ENCODE measurements around the gene DYNLRB1. TPM values are rescaled to one million over a fixed set of nuclear protein-coding genes. Genes with fewer than 3 reads are reported as not detected.

DYNLRB1 gene
- total and polyA plus RNA-seq, 2 donors from 2014 or later: 185 to 676 TPM

DNA sequence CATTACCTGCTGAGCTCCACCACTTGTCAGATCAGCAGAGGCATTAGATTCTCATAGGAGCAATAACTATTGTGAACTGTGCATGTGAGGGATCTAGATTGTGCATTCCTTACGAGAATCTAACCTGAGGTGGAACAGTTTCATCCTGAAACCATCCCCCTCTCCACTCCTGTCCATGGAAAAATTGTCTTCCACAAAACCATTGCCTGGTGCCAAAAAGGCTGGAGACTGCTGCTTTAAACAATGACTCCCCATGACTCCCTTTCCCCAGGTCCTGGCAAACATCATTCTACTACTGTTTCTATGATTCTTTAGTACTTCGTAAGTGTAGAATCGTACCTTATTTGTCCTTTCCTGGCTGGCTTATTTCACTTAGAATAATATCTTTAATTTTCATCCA is 9.7 kb upstream of the DYNLRB1 start:
- no peak for FAIRE-seq
- intact Hi-C loops (cut with DNase I): no loop called here
- Histone ChIP-seq H3K36me3 (ENCODE audit: control insufficient read depth in 2 of 3, insufficient read depth in 3 of 3, low read length in 3 of 3) (peaks cover 4 to 28% (median 10%) of the 10 kb centered on the region in 3 donors), H3K9ac (ENCODE audit: low read length in 3 of 3) (no peak overlapping the region), H3K9me3 (ENCODE audit: control insufficient read depth in 2 of 3, insufficient read depth in 1 of 3, low read length in 3 of 3) (no peaks in the 10 kb centered on the region), H3K4me3 (ENCODE audit: low read length in 3 of 3) (no peak overlapping the region), H3K27me3 (ENCODE audit: control insufficient read depth, insufficient read depth, low read length) (no peaks in the 10 kb centered on the region), H3K4me1 (ENCODE audit: control insufficient read depth in 2 of 3, insufficient read depth in 2 of 3, low read depth in 1 of 3, low read length in 3 of 3) (peaks cover 0 to 10% (median 3%) of the 10 kb centered on the region in 3 donors), H3K27ac (ENCODE audit: low read depth in 2 of 2, low read length in 2 of 2) (no peak overlapping the region)
- DNase-seq: no peak
- TF ChIP-seq, protein P1, sequence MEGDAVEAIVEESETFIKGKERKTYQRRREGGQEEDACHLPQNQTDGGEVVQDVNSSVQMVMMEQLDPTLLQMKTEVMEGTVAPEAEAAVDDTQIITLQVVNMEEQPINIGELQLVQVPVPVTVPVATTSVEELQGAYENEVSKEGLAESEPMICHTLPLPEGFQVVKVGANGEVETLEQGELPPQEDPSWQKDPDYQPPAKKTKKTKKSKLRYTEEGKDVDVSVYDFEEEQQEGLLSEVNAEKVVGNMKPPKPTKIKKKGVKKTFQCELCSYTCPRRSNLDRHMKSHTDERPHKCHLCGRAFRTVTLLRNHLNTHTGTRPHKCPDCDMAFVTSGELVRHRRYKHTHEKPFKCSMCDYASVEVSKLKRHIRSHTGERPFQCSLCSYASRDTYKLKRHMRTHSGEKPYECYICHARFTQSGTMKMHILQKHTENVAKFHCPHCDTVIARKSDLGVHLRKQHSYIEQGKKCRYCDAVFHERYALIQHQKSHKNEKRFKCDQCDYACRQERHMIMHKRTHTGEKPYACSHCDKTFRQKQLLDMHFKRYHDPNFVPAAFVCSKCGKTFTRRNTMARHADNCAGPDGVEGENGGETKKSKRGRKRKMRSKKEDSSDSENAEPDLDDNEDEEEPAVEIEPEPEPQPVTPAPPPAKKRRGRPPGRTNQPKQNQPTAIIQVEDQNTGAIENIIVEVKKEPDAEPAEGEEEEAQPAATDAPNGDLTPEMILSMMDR (IDR thresholded peaks at IDR 0.05; ENCODE audit: borderline replicate concordance, extremely low read depth, insufficient read depth): no peak

DNA sequence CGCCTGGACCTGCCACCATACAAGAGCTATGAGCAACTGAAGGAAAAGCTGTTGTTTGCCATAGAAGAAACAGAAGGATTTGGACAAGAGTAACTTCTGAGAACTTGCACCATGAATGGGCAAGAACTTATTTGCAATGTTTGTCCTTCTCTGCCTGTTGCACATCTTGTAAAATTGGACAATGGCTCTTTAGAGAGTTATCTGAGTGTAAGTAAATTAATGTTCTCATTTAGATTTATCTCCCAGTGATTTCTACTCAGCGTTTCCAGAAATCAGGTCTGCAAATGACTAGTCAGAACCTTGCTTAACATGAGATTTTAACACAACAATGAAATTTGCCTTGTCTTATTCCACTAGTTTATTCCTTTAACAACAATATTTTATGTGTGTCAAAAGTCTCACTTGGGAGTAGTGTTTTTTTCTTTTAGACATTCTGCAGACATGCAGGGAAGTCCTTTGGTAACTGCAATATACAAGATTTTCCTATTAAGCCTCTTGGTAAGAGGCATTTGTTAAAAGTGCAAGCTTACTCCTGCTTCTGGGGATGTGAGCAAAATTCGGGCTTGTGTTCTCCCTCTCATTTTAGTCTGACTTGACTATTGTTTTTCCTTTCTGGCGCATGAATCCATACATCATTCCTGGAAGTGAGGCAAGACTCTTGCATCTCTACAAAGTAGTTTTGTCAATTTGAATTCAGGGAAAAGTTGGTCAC is 8.4 kb upstream of the DYNLRB1 start:
- Histone ChIP-seq H3K9ac (ENCODE audit: low read length in 3 of 3) (no peak overlapping the region), H3K4me1 (ENCODE audit: control insufficient read depth in 2 of 3, insufficient read depth in 2 of 3, low read depth in 1 of 3, low read length in 3 of 3) (peaks cover 0 to 20% (median 9%) of the 10 kb centered on the region in 3 donors), H3K36me3 (ENCODE audit: control insufficient read depth in 2 of 3, insufficient read depth in 3 of 3, low read length in 3 of 3) (peaks cover 4 to 28% (median 10%) of the 10 kb centered on the region in 3 donors), H3K9me3 (ENCODE audit: control insufficient read depth in 2 of 3, insufficient read depth in 1 of 3, low read length in 3 of 3) (no peaks in the 10 kb centered on the region), H3K27ac (ENCODE audit: low read depth in 2 of 2, low read length in 2 of 2) (no peak overlapping the region), H3K27me3 (ENCODE audit: control insufficient read depth, insufficient read depth, low read length) (no peaks in the 10 kb centered on the region), H3K4me3 (ENCODE audit: low read length in 3 of 3) (no peak overlapping the region)
- no peak for FAIRE-seq
- intact Hi-C loops (cut with DNase I): no loop called here
- TF ChIP-seq, protein P1 (IDR thresholded peaks at IDR 0.05; ENCODE audit: borderline replicate concordance, extremely low read depth, insufficient read depth): no peak
- DNase-seq: no peak

DNA sequence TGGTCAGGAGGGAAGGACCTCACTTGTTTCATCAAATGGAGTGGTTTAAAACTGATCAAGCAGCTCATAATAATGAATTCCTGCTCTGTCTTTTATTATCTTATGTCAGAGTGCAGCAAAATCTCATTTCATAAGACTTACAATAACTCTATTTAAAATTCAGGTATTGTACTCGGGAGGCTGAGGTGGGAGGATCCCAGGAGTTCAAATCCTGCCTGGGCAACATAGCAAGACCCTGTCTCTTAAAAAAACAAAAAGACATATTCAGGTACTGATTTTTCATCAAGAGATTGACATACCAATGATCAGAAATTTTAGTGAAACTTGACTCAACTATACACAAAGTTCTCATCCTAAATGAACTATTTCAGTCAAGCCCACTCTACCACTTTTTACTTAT is 5.6 kb upstream of the DYNLRB1 start:
- Histone ChIP-seq H3K9ac (ENCODE audit: low read length in 3 of 3) (no peak overlapping the region), H3K4me1 (ENCODE audit: control insufficient read depth in 2 of 3, insufficient read depth in 2 of 3, low read depth in 1 of 3, low read length in 3 of 3) (peaks cover 0 to 24% (median 16%) of the 10 kb centered on the region in 3 donors), H3K36me3 (ENCODE audit: control insufficient read depth in 2 of 3, insufficient read depth in 3 of 3, low read length in 3 of 3) (peaks cover 2 to 20% (median 10%) of the 10 kb centered on the region in 3 donors), H3K9me3 (ENCODE audit: control insufficient read depth in 2 of 3, insufficient read depth in 1 of 3, low read length in 3 of 3) (no peaks in the 10 kb centered on the region), H3K27ac (ENCODE audit: low read depth in 2 of 2, low read length in 2 of 2) (no peak overlapping the region), H3K27me3 (ENCODE audit: control insufficient read depth, insufficient read depth, low read length) (no peaks in the 10 kb centered on the region), H3K4me3 (ENCODE audit: low read length in 3 of 3) (no peak overlapping the region)
- intact Hi-C loops (cut with DNase I): no loop called here
- no peak for FAIRE-seq
- TF ChIP-seq, protein P1 (IDR thresholded peaks at IDR 0.05; ENCODE audit: borderline replicate concordance, extremely low read depth, insufficient read depth): no peak
- no peak for DNase-seq
